ENCODE data around the gene RARRES1.

RARRES1 gene

GRCh38 chr3:158769549-158769948 lies 37.3 kb upstream of the RARRES1 start:
- no peak for TF ChIP-seq CTCF (IDR thresholded peaks at IDR 0.05)

DNA sequence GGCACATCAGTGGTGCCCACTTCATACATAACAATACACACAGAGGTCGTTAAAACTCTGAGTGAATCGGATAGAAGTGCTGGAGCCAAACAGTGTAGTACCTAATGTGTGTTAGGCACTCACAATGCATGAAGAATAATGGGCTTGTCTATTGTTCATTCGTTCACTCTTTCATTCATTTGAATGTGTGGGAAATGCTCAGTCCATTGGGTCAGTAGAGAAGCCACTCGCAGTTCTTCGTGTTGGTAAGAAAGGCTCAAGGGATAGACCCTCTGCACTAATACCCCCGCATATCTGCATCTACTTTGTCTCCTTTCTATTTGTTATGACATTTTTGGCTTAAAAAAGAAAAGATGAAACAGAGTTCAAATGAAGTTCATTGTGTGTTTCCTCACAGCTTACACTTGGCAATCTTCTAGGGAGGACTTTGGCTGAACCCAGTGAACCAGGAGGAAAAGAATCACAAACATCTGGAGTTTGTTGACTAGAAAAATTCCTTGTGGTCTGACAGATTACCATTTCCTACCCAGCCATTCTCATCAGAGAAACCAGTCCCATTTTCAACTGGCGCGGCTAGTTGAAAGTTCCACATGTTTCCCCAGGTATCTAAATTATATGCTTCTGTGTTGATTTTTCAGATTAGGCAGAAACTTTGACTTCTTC lies 36.8 kb upstream of the RARRES1 start:
- no peak for TF ChIP-seq CTCF (IDR thresholded peaks at IDR 0.05)

- no peak for TF ChIP-seq CTCF (IDR thresholded peaks at IDR 0.05)
Observed at GRCh38 chr3:158768361-158768787, 36.1 kb upstream of the RARRES1 start.

DNA sequence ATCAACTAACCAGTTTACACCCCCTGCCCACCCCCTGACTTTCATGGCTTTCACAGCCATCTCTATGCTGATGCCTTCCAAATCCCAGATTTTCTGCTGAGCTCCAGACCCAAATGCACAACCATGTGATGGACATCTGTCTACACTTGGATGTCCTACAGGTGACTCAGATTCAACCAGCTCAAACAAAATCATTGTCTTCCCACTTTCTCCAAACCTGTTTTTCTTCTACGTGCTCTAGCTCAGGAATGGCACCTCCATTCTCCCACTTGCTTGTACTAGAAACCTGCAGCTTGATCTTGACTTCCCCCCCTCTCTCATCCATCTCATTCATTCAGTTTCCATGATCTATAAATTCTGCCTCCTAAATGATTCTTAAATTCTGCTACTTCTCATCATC lies 34.1 kb upstream of the RARRES1 start:
- no peak for TF ChIP-seq CTCF (IDR thresholded peaks at IDR 0.05)

GRCh38 chr3:158765518-158766205 lies 33.4 kb upstream of the RARRES1 start:
- no peak for TF ChIP-seq CTCF (IDR thresholded peaks at IDR 0.05)

DNA sequence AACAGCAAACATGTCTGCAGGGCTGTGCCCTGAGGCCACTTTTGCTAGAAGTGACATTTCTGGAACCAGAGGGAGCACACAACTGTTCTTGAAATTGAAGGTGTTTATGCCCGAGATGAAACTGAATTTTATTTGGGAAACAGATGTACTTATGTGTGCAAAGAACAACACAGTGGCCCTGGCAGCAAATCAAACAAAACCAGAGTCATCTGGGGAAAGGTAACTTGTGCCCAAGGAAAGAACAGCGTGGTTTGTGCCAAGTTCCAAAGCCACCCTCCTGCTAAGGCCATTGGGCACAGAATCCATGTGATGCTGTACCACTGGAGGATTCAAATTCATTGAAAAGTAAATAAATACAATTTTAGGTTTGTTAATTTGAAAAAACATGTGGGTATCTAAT lies 31.2 kb upstream of the RARRES1 start:
- no peak for TF ChIP-seq CTCF (IDR thresholded peaks at IDR 0.05)

DNA sequence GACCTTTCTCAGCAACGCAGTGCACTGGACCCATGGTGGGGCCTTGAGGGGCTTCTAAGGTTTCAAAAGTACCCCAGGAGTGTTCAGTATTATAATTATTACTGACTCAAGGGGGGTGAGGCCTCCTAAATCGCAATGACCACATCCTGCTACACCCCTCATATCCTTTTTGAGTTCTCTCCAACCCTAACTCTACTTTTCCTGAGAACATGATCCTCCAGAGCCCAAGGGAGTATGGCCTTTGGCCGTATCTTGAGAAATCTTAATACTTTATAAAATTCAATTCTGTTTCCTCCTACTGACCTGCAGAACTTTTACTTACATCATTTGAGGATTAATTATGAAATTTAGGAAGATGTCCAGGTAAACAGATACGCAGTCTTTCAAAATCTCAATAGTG lies 30.4 kb upstream of the RARRES1 start:
- TF ChIP-seq CTCF (IDR thresholded peaks at IDR 0.05), result no peak

All from LNCAP (cell line).